ENCODE data around the gene SYNJ2. TPM values are rescaled to one million over a fixed set of nuclear protein-coding genes. Genes with fewer than 3 reads are reported as not detected.

Gene SYNJ2
- total RNA-seq, 1 donor from 2014 or later: 22.5 TPM

GRCh38 chr6:157976345-157977175, 5.1 kb upstream of the SYNJ2 start:
- ATAC-seq: no peak
- peak; percentile 47 for DNase-seq (ENCODE audit: low spot score)
- intact Hi-C loops (cut with DNase I): no loop called here

- DNase-seq (ENCODE audit: low spot score): peak; percentile 42
- no peak for ATAC-seq
- intact Hi-C loops (cut with DNase I): no loop called here
Observed at GRCh38 chr6:157977176-157977804, 4.4 kb upstream of the SYNJ2 start.

DNA sequence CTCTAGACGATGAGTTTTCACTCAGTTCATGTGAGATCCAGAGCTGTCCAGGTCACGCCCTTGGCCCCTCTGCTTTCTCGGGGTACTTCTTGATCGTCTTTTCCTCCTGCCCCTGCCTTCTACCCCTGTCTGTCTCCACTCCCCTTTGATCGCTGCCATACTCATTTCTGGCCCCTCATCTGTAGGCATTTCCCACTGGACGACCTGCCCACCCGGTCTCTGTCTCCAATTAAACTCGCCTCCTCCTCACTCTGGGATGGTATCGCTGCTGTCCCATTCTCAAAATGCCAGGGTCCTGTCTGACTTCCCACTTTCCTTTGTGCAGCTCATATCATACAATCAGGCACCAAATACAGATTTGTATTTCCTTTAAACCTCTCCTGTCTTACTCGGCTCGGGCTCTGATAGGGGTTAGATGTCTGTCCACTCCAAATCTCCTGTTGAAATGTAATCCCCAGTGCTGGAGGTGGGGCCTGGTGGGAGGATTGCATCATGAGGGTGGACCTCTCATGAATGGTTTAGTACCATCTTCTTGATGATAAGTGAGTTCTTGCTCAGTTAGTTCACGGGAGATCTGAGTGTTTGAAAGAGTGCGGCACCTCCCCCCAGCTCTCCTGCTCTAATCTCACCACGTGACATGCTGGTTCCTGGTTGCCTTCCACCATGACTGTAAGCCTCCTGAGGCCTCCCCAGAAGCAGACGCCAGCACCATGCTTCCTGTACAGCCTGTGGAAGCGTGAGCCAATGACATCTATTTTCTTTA, 3.5 kb upstream of the SYNJ2 start:
- DNase-seq (ENCODE audit: low spot score): peak; percentile 45

DNA sequence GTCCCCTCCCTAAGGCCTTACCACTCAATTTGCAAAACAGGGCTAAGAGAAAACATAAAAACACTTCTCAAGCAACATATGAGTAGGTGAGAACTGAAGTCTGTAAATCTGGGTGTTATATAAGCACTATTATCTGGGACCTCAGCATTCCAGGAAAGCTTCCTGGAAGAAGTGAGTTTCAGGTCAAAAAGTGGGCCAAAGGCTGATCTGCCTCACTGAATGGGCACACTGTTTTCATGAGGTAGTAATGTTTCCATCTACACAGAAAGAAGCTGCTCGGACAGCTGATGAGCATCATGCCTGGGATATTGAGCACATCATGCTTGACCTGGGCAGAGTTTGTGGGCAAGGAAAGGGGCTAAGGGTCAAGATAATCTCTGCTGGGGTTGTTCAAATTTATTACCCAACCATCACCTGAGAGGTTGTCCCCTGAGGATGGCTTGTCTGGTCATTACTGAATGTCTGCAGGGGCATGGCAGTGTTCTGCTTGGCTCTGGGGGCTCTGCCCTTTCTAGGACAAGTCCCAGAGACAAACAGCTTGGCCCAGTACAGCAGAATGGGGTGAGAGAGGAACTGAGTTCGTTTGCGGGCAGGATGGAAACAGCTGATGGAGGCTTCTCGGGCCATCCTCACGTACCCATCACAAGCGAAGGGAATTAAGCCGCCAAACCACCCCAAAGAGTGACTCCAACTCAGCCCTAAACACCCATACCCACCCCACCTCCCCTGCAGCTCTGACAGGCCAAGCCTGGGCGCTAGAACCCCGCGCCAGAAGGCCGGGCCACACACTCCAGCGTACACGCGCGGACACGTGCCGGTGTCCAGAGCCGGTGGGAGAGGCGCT, 1.2 kb upstream of the SYNJ2 start:
- intact Hi-C loops (cut with DNase I): no loop called here
- ATAC-seq (peak; percentile 49), DNase-seq (ENCODE audit: low spot score) (peak; percentile 23)

More for the DNA sequence above, 3.5 kb upstream of the SYNJ2 start:
- intact Hi-C loops (cut with DNase I): no loop called here
- no peak for ATAC-seq

- intact Hi-C loops (cut with DNase I): no loop called here
- no peak for DNase-seq (ENCODE audit: low spot score)
- no peak for ATAC-seq
Observed at GRCh38 chr6:157981132-157981394, 600 bp upstream of the SYNJ2 start.

GRCh38 chr6:157982102-157982562, 469 bp downstream of the SYNJ2 start:
- intact Hi-C loops (cut with DNase I): no loop called here
- peak; percentile 59 for DNase-seq (ENCODE audit: low spot score)
- peak; percentile 5 for ATAC-seq

- intact Hi-C loops (cut with DNase I): no loop called here
- DNase-seq (ENCODE audit: low spot score) (peak; percentile 58), ATAC-seq (no peak)
Observed at GRCh38 chr6:157982563-157983405, 1.1 kb downstream of the SYNJ2 start.

GRCh38 chr6:157983406-157984119, 1.9 kb downstream of the SYNJ2 start:
- intact Hi-C loops (cut with DNase I): no loop called here
- DNase-seq (ENCODE audit: low spot score) (no peak), ATAC-seq (no peak)

DNA sequence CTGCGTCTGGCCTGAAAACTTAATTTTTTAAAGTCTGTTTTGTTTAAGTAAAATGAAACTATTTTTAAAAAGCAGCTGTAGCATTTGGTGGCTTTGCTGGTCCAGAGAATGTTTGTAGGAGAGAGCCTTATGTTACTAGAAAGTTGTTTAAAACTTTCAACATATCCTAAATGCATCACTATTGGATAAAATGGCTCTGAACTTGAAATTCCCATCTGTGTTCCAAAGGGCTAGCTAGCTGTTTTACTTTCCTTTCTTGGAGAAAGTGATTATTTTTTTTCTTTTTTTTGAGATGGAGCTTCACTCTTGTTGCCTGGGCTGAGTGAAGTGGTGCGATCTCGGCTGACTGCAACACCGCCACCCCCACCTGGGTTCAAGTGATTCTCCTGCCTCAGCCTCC, 2.5 kb downstream of the SYNJ2 start:
- ATAC-seq: no peak
- intact Hi-C loops (cut with DNase I): no loop called here
- no peak for DNase-seq (ENCODE audit: low spot score)

DNA sequence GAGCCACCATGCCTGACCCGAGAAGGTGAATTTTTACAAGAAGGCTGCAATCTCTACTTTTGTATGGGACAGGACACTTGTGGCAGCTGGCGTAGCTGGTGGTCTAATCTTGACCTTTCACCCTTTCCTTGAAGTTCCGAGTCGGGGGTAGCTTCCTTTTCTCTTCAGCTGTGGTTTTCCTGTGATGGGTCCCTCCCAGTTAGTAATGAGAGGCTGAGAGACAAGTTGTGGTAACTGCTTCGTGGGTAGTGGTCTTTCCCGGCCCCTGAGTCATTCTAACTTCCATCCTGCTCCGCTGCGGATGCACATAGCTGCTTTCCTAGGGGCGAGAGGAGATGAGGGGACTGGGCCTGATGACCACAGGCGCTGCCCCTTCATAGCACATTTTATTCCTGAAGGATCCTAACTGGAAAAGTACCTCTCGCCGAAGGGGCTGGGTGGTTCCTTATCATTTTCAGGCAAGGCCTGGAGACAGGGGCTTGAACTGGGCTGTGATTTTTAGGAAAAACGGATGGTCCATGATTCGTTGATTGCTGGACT, 3.1 kb downstream of the SYNJ2 start:
- no peak for ATAC-seq
- intact Hi-C loops (cut with DNase I): no loop called here
- DNase-seq (ENCODE audit: low spot score): no peak

GRCh38 chr6:157985378-157986155, 3.9 kb downstream of the SYNJ2 start:
- intact Hi-C loops (cut with DNase I): no loop called here
- peak; percentile 45 for DNase-seq (ENCODE audit: low spot score)
- ATAC-seq: no peak

DNA sequence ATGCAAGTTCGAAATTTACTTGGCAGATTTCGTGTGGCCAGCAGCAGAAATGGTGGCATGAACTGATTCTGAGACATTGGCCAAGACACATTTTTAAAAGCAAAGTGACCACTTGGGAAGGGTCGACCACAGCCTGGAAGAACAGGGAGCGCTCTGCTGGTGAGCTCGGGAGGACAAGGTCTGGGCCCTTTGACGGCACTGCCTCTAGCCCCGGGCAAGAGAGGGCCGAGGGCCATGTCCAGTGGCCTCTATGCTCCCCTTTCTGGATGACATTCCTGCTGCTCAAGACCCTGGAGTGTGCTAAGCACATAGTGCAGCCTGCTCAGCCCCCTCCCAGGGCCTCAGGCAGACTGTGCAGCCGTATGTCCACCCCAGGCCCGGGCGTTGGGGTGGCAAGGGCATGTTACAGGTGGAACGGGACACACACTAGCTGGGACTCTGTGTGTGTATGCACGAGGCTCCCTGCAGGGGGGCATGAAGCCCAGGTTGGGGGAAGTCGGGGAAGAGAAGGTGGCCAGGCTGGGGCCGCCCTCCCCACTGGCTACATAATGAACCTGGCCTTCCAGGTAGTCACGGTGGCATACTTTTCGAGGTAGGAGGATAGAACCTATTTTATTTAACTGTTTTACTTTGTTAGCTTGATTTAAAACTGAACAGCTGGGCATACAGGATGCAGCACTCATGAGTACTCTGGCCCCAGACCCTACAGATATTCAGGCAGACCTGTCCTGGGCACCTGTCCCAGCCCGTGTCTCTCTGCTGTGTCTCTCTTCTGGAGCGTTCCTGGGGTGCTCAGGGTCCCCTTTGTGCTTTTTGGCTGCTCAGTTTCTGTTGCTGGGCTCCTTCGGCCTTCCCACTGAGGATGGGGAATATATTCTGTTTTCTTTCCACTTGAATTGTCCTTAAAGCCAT, 6.4 kb downstream of the SYNJ2 start:
- no peak for ATAC-seq
- intact Hi-C loops (cut with DNase I): no loop called here

DNA sequence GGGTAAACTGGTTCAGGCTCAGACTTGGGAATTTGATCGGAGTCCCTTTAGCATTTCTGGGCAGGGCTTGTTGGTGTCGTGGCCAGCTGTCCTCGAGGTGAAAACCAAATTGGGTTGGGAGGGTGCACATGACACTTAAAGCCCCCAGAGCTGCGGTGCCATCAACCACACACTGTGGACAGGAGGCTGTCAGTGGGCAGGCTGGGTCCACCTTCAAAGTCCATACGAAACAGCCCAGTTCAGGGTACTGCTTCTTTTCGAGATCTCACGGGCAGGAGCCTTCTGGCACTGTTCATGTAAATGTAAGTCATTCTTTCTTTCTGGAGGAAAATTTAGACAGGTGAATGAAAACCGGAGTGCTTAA, 7.0 kb downstream of the SYNJ2 start:
- DNase-seq (ENCODE audit: low spot score) (peak; percentile 27), ATAC-seq (no peak)
- intact Hi-C loops (cut with DNase I): no loop called here

More for the DNA sequence above, 6.4 kb downstream of the SYNJ2 start:
- no peak for DNase-seq (ENCODE audit: low spot score)

DNA sequence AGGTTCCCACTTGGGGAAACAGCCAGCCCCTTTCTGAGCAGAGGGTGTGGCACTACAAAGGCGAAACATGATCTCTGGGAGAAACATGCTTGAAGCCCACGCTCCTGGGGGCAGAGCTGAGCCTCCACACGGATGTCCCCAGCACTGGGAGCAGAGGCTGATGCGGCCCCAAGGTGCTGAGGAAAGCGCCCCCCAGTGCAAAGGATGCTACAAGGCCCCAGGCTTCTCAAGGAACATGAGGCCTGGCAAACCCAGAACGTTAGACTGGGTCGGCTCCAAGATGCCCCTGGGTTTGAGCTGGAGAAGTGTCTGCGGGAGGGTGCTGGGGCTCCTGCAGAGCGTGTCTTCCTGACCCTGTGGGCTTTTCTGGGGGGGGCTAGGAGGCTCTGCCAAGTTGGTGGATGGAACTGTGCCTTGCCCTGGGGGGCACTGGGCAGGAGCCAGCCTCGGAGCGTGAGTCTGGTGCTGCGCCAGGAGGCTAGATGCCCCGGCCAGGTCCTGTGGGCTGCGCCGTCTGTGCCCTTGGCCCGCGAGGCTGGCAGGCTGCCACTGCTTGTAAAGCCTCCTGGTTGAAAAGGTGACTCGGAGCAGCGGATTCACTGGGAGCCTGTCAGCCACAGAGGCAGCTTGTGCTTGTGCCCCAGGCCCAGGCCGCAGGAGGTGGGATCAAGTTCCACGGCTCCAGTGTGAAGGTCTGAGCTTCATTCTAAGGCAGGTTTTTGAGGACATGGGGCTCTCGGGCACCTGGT, 8.1 kb downstream of the SYNJ2 start:
- intact Hi-C loops (cut with DNase I): no loop called here
- DNase-seq (ENCODE audit: low spot score) (peak; percentile 65), ATAC-seq (peak; percentile 38)

Measured in sciatic nerve (tissue), 2 donors.